Body of pancreas (tissue), 4 donors: ENCODE measurements around the gene SLC38A5. TPM values are rescaled to one million over a fixed set of nuclear protein-coding genes. Genes with fewer than 3 reads are reported as not detected.
"Not testable (repeated sequence)": the region's sequence is repeated elsewhere in the genome, so short reads cannot be mapped to it uniquely, and the experiment has no call there.

ENCODE experiments used
- ATAC-seq: fragments of 150-250 bp; one replicate; pipeline ENCODE4 v1.9.1; 2016
- DNase-seq, 4 donors: peaks; one replicate each; pipeline ENCODE4 v3.0.0-alpha.2; 2019
- H3K27ac ChIP-seq, 4 donors: fragments of 200-600 bp; sonication (generic); 1 replicate in 3 of 4; 2 replicates in 1 of 4; pipeline versions ENCODE4 v1.5.1 to v1.6.1; 2016 to 2019; ENCODE audit warnings: mild to moderate bottlenecking in 1 of 4, mixed read lengths in 1 of 4, moderate library complexity in 1 of 4
- H3K27me3 ChIP-seq, 2 donors: fragments of 200-600 bp; sonication (generic); one replicate each; pipeline ENCODE4 v1.6.0; 2016; ENCODE audit warnings: mild to moderate bottlenecking in 1 of 2
- H3K36me3 ChIP-seq, 2 donors: fragments of 200-600 bp; sonication (generic); replicated peaks in 1 of 2; 2 replicates each; pipeline ENCODE4 v1.5.1; 2016; ENCODE audit warnings: low read depth in 2 of 2; ENCODE audit not compliant: insufficient read depth in 1 of 2
- H3K4me1 ChIP-seq: fragments of 200-600 bp; sonication (generic); one replicate; pipeline ENCODE4 v1.6.0; 2016
- H3K4me3 ChIP-seq, 2 donors: fragments of 200-600 bp; sonication (generic); 1 replicate in 1 of 2; 2 replicates in 1 of 2; pipeline ENCODE4 v1.5.1; 2016 to 2019
- H3K9me3 ChIP-seq, 3 donors: fragments of 200-600 bp; sonication (generic); 1 replicate in 2 of 3; 2 replicates in 1 of 3; pipeline ENCODE4 v1.5.1; 2016
- CTCF ChIP-seq, 7 experiments: fragments of 450-650 bp in 4 of 7; fragments of 200-600 bp in 3 of 7; sonication (generic) in 3 of 7; IDR thresholded peaks; one replicate each; pipeline ENCODE4 v1.5.1; 2016 to 2019; ENCODE audit warnings: antibody characterized with exemption in 7 of 7
- POLR2A ChIP-seq, 3 donors: fragments of 450-650 bp; IDR thresholded peaks; one replicate each; pipeline ENCODE4 v1.6.1; 2016; ENCODE audit warnings: antibody characterized with exemption in 3 of 3, mild to moderate bottlenecking in 2 of 3
- WGBS, 2 donors: methylation state at CpG; one replicate each; pipeline ENCODE4 v1.1.5; 2017; 5-methylcytosine and 5-hydroxymethylcytosine counted together
- intact Hi-C: fragments of 100-400 bp; cut with DNase I; formaldehyde crosslinking; loops from one replicate; pipeline ENCODE4 v1.15.1; 2023
- total RNA-seq, 2 donors: library from RNA; depleted of rRNA; stranded (reverse); fragments of >200 nt; gene quantifications; one replicate each; pipeline ENCODE4 v1.1.0, GENCODE V29; 2016

SLC38A5 gene
- total RNA-seq, 2 donors from 2014 or later, result 83.8 to 166 TPM

GRCh38 chrX:48458711-48459110 is 11.3 kb downstream of the SLC38A5 start:
- no peaks in the 10 kb centered on the region for H3K9me3 ChIP-seq
- intact Hi-C loops, result no loop called here
- ATAC-seq (peak; percentile 42), DNase-seq (peak; percentile 31 to 59 (median 46))
- no peak for TF ChIP-seq POLR2A (IDR thresholded peaks at IDR 0.05)
- no peak for TF ChIP-seq CTCF (IDR thresholded peaks at IDR 0.05)
- H3K27me3 ChIP-seq, result no peaks in the 10 kb centered on the region
- no peaks in the 10 kb centered on the region for H3K36me3 ChIP-seq
- H3K4me3 ChIP-seq, result no peak overlapping the region
- H3K27ac ChIP-seq, result no peak overlapping the region
- 54 to 80% methylated on average over 2 to 5 of the region's 6 CpGs for WGBS, 2 donors
- H3K4me1 ChIP-seq, result peaks cover 13% of the 10 kb centered on the region

- ATAC-seq, result no peak
- no peak overlapping the region for H3K4me3 ChIP-seq
- no peaks in the 10 kb centered on the region for H3K9me3 ChIP-seq
- 55 to 65% methylated on average over 5 to 6 of the region's 6 CpGs for WGBS, 2 donors
- no peaks in the 10 kb centered on the region for H3K36me3 ChIP-seq
- H3K27me3 ChIP-seq, result no peaks in the 10 kb centered on the region
- no peak overlapping the region for H3K27ac ChIP-seq
- H3K4me1 ChIP-seq, result peaks cover under 1% of the 10 kb centered on the region
- no peak for DNase-seq
- intact Hi-C loops, result no loop called here
- TF ChIP-seq CTCF (IDR thresholded peaks at IDR 0.05) (no peak), POLR2A (IDR thresholded peaks at IDR 0.05) (no peak)
These were observed 13.3 kb downstream of the SLC38A5 start for GRCh38 chrX:48456628-48457331.

DNA sequence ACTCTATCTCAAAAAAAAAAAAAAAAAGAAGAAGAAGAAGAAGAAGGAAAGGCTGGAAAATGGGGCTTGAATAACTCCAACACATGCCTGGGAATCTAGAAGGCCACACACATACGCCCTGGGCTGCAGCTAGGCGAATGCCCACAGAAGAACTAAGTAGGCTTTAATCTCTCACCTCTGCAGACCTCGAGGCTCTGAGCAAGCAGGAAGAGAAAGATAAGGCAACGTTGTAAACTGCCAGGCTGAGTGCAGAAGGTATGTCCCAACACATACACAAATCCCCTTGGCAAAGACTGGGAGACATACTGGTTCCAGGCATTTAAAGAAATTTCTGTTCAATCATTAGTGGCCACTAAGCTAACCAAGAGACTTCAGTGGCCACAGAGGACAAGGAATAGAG is 18.4 kb downstream of the SLC38A5 start:
- no peaks in the 10 kb centered on the region for H3K9me3 ChIP-seq
- no peaks in the 10 kb centered on the region for H3K27me3 ChIP-seq
- no peak overlapping the region for H3K4me3 ChIP-seq
- no peaks in the 10 kb centered on the region for H3K4me1 ChIP-seq
- WGBS, 2 donors, result 22 to 44% methylated on average over 3 to 4 of the region's 4 CpGs
- intact Hi-C loops, result no loop called here
- TF ChIP-seq POLR2A (IDR thresholded peaks at IDR 0.05) (no peak), CTCF (IDR thresholded peaks at IDR 0.05) (no peak)
- DNase-seq (no peak), ATAC-seq (no peak)
- no peaks in the 10 kb centered on the region for H3K36me3 ChIP-seq
- no peak overlapping the region for H3K27ac ChIP-seq

GRCh38 chrX:48450076-48450475 is 20.0 kb downstream of the SLC38A5 start:
- TF ChIP-seq CTCF (IDR thresholded peaks at IDR 0.05), result no peak
- TF ChIP-seq POLR2A (IDR thresholded peaks at IDR 0.05), result no peak
- DNase-seq (no peak), ATAC-seq (no peak)
- no peaks in the 10 kb centered on the region for H3K36me3 ChIP-seq
- H3K9me3 ChIP-seq, result no peaks in the 10 kb centered on the region
- H3K27ac ChIP-seq, result no peak overlapping the region
- H3K4me1 ChIP-seq, result no peaks in the 10 kb centered on the region
- no peaks in the 10 kb centered on the region for H3K27me3 ChIP-seq
- intact Hi-C loops, result no loop called here
- no peak overlapping the region for H3K4me3 ChIP-seq

DNA sequence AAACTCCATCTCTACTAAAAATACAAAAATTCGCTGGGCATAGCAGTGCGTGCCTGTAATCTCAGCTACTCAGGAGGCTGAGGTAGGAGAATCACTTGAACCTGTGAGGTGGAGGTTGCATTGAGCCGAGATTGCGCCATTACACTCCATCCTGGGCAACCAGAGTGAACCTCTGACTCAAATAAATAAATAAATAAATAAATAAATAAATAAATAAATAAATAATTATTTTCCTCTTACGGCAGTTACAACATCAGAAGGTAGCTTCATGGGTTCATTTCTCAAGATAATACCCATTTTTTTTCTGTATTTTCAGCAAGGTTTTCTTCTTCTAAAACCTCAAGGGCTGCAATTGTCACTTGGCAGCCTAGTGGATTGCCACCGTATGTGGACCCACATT is 22.9 kb downstream of the SLC38A5 start:
- DNase-seq, ATAC-seq, H3K4me3 ChIP-seq, H3K27me3 ChIP-seq, H3K27ac ChIP-seq, H3K36me3 ChIP-seq, H3K4me1 ChIP-seq, intact Hi-C loops, H3K9me3 ChIP-seq: not testable (repeated sequence)
- WGBS, 2 donors, result 88 to 94% methylated on average over 5 to 6 of the region's 6 CpGs

DNA sequence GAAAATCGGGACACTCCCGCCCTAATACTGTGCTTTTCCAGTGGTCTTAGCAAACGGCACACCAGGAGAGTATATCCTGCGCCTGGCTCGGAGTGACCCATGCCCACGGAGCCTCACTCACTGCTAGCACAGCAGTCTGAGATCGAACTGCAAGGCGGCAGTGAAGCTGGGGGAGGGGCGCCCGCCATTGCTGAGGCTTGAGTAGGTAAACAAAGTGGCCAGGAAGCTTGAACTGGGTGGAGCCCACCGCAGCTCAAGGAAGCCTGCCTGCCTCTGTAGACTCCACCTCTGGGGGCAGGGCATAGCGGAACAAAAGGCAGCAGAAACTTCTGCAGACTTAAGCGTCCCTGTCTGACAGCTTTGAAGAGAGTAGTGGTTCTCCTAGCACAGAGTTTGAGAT is 36.3 kb downstream of the SLC38A5 start:
- H3K9me3 ChIP-seq, H3K36me3 ChIP-seq, DNase-seq, H3K27ac ChIP-seq, H3K4me3 ChIP-seq, H3K27me3 ChIP-seq, ATAC-seq, H3K4me1 ChIP-seq, intact Hi-C loops: not testable (repeated sequence)
- 78% methylated on average over 12 of the region's 13 CpGs; no CpG with 5 or more reads in 1 of the 2 donors for WGBS, 2 donors

- ATAC-seq, H3K4me3 ChIP-seq, H3K4me1 ChIP-seq, H3K9me3 ChIP-seq, H3K27ac ChIP-seq, H3K36me3 ChIP-seq, H3K27me3 ChIP-seq, intact Hi-C loops, DNase-seq: not testable (repeated sequence)
- WGBS, 2 donors, result 40 to 58% methylated on average over 3 to 4 of the region's 4 CpGs
These were observed 39.9 kb downstream of the SLC38A5 start for GRCh38 chrX:48430166-48430565.

DNA sequence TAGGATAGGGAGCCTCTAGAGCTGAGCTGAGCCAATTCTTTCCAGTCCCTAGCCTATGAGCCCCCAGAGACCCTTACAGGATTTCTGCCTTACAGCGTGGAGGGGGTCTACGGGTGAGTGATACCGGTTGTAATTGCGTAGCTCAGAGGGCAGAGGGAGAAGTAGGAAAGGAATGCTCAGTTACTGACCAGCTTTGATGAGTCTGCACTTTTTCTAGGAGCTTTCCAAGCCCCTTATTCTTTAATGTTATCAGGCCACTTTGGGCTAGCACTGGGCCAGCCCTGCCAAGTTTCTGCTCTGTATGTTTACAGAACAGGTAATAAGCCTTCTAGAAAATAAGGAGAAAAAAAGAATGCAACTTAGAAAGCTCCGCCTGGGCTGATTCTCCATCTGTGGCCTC is 40.5 kb downstream of the SLC38A5 start:
- 75% methylated on average over 5 of the region's 5 CpGs; no CpG with 5 or more reads in 1 of the 2 donors for WGBS, 2 donors

More for the DNA sequence above, 40.5 kb downstream of the SLC38A5 start:
- H3K9me3 ChIP-seq, H3K27me3 ChIP-seq, H3K27ac ChIP-seq, H3K4me1 ChIP-seq, ATAC-seq, intact Hi-C loops, H3K36me3 ChIP-seq, H3K4me3 ChIP-seq, DNase-seq: not testable (repeated sequence)
